ENCODE results near the gene COBLL1. TPM values are rescaled to one million over a fixed set of nuclear protein-coding genes. Genes with fewer than 3 reads are reported as not detected.

Gene COBLL1
- total RNA-seq, 1 donor from 2014 or later: 10.5 TPM

DNA sequence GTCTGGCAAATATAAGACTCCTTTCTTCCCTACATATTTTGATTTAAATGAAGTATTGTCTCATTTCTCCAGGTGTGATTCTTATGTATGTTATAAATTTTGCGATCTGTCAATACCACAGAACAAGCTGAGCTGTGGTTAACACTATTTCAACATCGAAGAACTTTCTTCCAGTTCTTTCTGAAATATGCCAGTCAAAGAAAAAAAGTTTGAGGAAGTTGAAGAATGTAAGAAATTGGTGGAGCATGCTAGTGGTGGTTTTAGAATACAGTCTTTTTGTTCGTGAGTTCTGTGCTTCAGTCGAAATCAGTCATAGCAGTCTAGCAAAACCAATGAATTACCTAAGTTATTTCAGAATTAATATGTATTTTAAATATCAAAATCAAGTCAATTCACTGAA is 8.6 kb upstream of the COBLL1 start:
- TF ChIP-seq, protein P1, sequence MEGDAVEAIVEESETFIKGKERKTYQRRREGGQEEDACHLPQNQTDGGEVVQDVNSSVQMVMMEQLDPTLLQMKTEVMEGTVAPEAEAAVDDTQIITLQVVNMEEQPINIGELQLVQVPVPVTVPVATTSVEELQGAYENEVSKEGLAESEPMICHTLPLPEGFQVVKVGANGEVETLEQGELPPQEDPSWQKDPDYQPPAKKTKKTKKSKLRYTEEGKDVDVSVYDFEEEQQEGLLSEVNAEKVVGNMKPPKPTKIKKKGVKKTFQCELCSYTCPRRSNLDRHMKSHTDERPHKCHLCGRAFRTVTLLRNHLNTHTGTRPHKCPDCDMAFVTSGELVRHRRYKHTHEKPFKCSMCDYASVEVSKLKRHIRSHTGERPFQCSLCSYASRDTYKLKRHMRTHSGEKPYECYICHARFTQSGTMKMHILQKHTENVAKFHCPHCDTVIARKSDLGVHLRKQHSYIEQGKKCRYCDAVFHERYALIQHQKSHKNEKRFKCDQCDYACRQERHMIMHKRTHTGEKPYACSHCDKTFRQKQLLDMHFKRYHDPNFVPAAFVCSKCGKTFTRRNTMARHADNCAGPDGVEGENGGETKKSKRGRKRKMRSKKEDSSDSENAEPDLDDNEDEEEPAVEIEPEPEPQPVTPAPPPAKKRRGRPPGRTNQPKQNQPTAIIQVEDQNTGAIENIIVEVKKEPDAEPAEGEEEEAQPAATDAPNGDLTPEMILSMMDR (IDR thresholded peaks at IDR 0.05; ENCODE audit: insufficient read depth, low read length, severe bottlenecking): no peak
- H3K36me3 ChIP-seq (ENCODE audit: control insufficient read depth, insufficient read depth, low read length): no peaks in the 10 kb centered on the region
- H3K27me3 ChIP-seq (ENCODE audit: control insufficient read depth, insufficient read depth, low read length): no peaks in the 10 kb centered on the region
- DNase-seq (ENCODE audit: low read depth) (peak; percentile 31), FAIRE-seq (no peak)
- H3K4me3 ChIP-seq (ENCODE audit: low read depth, low read length): no peak overlapping the region

DNA sequence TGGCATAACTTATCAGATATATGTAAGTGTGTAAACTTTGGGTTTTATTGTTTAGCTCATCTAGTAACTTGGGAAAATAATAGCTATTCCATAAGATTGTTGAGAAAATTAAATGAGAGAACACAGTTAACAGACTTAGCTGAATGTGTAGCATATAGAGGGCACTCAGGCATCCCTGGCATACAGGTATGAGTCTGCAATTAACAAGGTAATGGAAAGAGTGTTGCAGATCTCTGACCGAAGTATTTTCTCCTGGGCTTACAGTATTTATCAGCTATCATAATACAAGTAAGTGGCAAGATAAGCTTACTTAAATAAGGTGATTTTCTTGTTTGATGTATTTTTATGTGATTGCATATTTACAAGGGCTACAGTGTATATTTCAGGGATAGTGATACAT is 7.9 kb upstream of the COBLL1 start:
- no peak for DNase-seq (ENCODE audit: low read depth)
- TF ChIP-seq, protein P1 (IDR thresholded peaks at IDR 0.05; ENCODE audit: insufficient read depth, low read length, severe bottlenecking): no peak
- no peaks in the 10 kb centered on the region for H3K27me3 ChIP-seq (ENCODE audit: control insufficient read depth, insufficient read depth, low read length)
- no peak for FAIRE-seq
- no peaks in the 10 kb centered on the region for H3K36me3 ChIP-seq (ENCODE audit: control insufficient read depth, insufficient read depth, low read length)
- no peak overlapping the region for H3K4me3 ChIP-seq (ENCODE audit: low read depth, low read length)

GRCh38 chr2:164847981-164848741 is 6.5 kb upstream of the COBLL1 start:
- TF ChIP-seq, protein P1 (IDR thresholded peaks at IDR 0.05; ENCODE audit: insufficient read depth, low read length, severe bottlenecking): no peak
- no peak overlapping the region for H3K4me3 ChIP-seq (ENCODE audit: low read depth, low read length)
- DNase-seq (ENCODE audit: low read depth) (peak; percentile 92), FAIRE-seq (no peak)
- no peaks in the 10 kb centered on the region for H3K36me3 ChIP-seq (ENCODE audit: control insufficient read depth, insufficient read depth, low read length)
- no peaks in the 10 kb centered on the region for H3K27me3 ChIP-seq (ENCODE audit: control insufficient read depth, insufficient read depth, low read length)

DNA sequence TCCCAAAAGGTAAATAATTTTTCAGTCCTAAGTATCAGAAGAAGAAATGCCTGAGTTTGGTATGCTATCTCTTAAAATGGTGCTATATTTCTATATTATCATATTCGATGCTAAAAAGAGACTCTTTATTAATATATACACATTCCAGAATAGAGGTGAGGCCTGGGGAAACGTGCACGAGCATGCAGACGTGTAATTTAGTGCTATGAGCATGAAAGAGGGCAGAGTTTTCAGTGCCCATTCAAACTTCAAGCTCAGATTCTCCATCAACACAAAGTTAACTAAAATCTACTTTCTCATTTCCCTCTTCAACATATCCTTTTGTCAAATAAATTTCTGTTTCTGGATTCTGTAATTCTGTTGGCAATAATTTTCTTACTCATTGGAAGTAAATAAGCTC is 5.7 kb upstream of the COBLL1 start:
- Histone ChIP-seq H3K27me3 (ENCODE audit: control insufficient read depth, insufficient read depth, low read length) (no peaks in the 10 kb centered on the region), H3K36me3 (ENCODE audit: control insufficient read depth, insufficient read depth, low read length) (no peaks in the 10 kb centered on the region), H3K4me3 (ENCODE audit: low read depth, low read length) (no peak overlapping the region)
- FAIRE-seq (no peak), DNase-seq (ENCODE audit: low read depth) (peak; percentile 67)
- TF ChIP-seq, protein P1 (IDR thresholded peaks at IDR 0.05; ENCODE audit: insufficient read depth, low read length, severe bottlenecking): no peak

DNA sequence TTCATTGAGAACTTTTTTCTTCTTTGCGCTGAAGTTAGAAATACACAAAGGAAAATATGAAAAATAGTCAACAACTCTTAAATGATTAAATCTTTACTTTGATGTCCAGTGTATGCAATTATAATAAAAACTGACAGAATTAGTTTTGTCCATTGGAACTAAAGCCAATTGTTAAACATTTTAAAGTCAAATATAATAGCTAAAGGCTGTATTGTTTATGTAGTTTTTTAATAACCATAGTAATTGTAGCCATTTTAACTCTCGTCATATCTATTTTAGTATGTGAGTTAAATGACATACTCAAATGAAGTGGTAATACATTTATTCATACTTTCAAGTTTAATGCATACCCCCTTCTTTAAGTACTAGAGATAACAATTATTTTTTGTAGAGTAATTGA is 4.7 kb upstream of the COBLL1 start:
- no peak overlapping the region for H3K4me3 ChIP-seq (ENCODE audit: low read depth, low read length)
- no peaks in the 10 kb centered on the region for H3K36me3 ChIP-seq (ENCODE audit: control insufficient read depth, insufficient read depth, low read length)
- DNase-seq (ENCODE audit: low read depth) (no peak), FAIRE-seq (no peak)
- H3K27me3 ChIP-seq (ENCODE audit: control insufficient read depth, insufficient read depth, low read length): no peaks in the 10 kb centered on the region
- TF ChIP-seq, protein P1 (IDR thresholded peaks at IDR 0.05; ENCODE audit: insufficient read depth, low read length, severe bottlenecking): no peak
